GM10847 (cell line): Measurements from ENCODE around the gene SYT12.

ENCODE experiments used
- POLR2A ChIP-seq: IDR thresholded peaks from 2 replicates; pipeline ENCODE4 v1.6.1; 2011; ENCODE audit not compliant: insufficient read length; ENCODE audit errors: extremely low read depth

SYT12 gene

GRCh38 chr11:67056267-67057204 is 33.6 kb downstream of the SYT12 start, which contains the start of gene RHOD:
Gene RHOD, plus strand, starts transcription at chr11:67056847. Its CDS starts 56 bp downstream, at chr11:67056903.
- TF ChIP-seq POLR2A = no peak

DNA sequence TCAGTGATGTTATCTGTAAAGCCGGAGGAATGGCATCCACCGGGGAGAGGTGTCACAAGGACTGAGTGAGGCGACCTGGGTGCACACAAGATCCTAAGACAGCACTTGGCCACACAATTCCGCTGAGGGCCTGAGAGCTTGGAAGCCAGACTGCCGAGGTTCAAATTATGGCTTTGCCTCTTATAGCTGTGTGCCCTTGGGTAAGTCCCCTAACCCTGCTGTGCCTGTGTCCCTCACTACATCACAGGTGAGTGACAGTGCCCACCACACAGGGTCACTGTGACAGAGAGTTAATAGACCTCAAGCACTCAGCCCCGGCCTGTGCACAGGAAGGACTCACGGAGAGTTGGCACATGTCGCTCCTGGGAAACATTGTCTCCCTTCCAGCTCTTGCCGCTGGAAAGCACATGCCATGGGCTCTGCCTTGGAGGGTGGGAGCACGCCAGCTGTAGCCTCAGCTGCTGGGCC is 34.3 kb downstream of the SYT12 start:
- TF ChIP-seq POLR2A = no peak

DNA sequence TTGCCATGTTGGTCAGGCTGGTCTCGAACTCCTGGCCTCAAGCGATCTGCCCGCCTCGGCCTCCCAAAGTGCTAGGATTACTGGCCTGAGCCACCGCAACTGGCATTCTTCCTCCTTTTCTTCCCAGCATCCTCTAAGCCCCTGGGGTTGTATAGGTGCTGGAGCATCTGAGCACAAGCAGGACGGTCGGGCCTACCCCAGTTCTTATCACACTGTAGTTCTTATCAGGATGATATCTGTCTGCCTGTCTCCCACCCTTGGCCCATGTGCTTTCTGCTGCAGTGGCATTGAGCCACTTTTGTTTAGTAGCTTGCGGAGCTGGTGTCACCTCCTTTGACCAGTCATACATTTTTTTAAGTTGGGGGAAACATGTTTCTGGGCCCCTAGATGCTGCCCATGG is 35.6 kb downstream of the SYT12 start:
- TF ChIP-seq POLR2A = no peak

DNA sequence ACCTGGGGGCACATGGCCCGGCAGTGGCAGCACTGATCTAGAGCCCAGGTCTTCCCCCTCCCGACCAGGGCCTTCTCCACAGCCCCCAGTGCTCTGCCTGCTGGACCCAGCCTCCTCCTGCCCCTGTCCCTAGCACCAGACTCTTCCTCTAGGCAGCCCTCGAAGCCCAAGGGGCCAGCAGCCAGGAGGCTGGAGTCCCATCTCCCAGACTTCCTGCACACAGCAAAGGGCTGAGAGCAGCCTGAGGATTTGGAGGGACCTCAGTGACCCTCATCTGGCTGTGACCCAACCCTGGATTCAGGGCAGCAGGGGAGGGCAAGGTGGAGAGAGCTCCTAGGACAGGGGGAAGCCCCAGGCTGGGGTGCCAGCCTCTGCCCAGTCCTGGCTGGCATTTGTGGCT is 36.7 kb downstream of the SYT12 start:
- TF ChIP-seq POLR2A = no peak

DNA sequence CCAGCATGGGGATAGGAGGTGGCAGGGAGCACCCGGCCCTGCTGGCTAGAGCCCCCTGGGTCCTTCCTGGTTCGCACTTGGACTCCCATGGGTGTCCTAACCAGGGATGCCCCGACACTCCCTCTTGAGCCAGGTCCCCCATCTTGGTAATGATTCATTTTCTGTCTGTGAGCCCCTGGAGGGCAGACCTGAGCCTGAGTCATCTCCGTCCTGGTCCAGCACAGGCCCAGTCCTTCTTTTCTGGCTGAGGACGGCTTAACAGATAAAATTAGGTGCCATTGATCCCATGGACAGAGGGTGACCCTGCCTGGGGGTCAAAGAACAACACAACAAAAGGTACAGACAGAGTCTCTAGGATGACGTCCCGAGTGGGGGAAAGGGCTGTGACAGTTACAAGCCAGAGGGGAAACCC is 37.2 kb downstream of the SYT12 start:
- TF ChIP-seq POLR2A = no peak

DNA sequence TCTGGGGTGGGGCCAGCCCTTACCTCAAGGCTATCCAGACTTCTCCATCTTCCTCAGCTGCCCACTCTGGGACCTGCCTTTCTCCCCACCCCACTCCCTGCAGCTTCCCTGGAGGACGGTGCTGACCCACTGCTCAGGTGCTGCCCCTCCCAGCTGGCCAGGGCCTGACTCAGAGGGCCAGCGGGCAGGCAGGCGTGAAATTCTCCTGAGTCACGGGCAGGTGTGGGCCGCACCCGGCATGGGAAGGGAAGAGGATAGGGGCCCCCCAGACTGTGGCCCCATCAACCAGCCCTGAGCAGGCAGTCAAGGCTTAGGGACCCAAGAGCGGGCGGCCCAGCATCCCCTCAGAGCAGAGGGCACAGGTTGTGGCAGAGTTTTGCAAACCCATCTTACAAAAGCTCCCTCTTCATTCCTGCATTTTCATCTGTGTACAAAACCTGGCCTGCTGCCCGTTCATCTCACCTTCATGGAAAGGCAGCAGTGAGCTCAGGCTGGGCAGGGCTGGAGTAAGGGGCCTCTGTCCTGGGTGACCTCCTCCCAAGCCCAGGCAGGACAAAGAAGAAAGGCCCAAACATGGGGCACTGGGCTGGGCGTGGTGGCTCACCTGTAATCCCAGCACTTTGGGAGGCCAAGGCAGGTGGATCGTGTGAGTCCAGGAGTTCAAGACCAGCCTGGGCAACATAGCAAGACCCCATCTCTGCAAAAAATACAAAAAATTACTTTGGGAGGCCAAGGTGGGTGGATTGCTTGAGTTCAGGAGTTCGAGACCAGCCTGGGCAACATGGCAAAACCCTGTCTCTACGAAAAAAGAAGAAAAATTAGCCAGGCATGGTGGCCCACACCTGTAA is 39.8 kb downstream of the SYT12 start:
- TF ChIP-seq POLR2A = no peak

- no peak for TF ChIP-seq POLR2A
Measured at GRCh38 chr11:67066333-67066709, 43.4 kb downstream of the SYT12 start.

DNA sequence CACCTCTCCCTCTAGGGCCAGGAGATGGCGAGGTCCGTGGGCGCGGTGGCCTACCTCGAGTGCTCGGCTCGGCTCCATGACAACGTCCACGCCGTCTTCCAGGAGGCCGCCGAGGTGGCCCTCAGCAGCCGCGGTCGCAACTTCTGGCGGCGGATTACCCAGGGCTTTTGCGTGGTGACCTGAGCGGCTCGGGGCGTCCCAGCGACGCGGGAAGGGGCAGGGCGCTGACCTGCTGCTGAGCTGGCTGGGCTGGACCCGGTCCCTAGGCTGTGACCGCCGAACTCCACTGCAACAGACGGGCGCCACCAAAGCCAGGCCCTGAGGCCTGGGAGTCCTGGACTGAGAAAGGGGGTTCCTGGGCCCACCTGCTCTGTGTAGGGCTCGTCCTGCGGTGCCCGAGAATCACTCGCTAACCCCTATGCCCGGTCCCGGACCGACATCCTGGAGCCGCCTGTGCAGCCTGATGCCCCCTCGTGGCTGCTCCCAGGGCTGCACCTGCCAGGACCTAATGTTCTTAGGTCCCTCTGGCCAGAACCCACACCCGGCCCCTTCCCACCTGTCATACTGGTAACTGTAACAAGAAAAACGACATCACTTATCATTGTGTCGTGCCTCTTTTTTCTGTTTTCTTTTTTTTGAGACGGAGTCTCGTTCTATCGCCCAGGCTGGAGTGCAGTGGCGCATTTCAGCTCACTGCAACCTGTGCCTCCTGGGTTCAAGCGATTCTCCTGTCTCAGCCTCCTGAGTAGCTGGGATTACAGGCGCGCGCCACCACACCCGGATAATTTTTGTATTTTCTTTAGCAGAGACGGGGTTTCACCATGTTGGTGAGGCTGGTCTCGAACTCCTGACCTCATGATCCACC is 48.7 kb downstream of the SYT12 start:
- TF ChIP-seq POLR2A = no peak

GRCh38 chr11:67072295-67072694 is 49.4 kb downstream of the SYT12 start:
- TF ChIP-seq POLR2A = no peak

- TF ChIP-seq POLR2A = no peak
Measured at GRCh38 chr11:67073908-67074307, 51.0 kb downstream of the SYT12 start.

GRCh38 chr11:67076202-67076601 is 53.3 kb downstream of the SYT12 start:
- TF ChIP-seq POLR2A = no peak

DNA sequence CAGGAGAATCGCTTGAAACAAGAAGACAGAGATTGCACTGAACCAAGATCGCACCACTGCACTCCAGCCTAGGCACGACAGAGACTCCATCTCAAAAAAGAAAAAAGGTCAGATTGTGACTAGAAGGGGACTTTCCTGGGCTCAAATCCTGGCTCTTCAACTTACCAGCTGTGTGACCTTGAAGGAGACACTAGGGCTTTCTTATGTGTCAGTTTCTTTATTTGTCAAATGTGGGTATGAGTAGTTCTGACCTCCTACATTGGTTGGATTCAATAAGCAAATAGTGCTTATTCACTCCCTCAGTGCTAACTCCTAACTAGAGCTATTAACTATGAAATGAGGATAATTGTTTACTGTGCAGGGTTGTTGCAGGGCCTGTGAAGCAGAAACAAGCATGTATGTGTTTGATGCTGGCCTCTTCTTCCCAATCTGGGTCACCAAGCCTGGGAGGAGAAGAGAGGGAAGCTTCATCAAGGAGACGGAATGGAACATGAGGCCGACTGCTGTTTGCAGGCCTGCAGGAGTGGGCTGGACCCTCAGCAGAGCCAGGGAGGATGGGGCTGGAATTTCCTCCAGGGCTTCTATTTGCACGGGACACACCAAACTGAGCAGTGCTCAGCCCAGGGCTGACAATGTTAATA is 56.3 kb downstream of the SYT12 start:
- no peak for TF ChIP-seq POLR2A

GRCh38 chr11:67082071-67082791 is 59.3 kb downstream of the SYT12 start:
- no peak for TF ChIP-seq POLR2A

- no peak for TF ChIP-seq POLR2A
Measured at GRCh38 chr11:67083786-67084366, 60.9 kb downstream of the SYT12 start.

DNA sequence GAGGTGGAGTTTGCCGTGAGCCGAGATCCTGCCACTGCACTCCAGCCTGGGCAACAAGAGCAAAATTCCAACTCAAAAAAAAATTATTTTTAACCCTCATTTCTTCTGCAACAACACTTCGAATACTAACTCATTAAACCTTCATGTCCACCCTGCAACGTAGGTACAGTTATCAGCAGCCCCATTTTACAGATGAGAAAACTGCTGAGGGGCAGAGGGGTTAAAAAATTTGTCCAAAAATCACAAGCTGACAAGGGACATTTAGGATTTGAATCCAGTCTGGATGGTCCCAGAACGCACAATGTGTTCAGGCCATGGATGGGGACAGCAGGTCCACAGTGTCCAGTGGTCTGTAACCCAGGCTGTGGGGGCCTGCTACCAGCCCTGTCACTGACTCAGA is 62.7 kb downstream of the SYT12 start:
- no peak for TF ChIP-seq POLR2A
